ENCODE data around the gene RTL1.

RTL1 gene

DNA sequence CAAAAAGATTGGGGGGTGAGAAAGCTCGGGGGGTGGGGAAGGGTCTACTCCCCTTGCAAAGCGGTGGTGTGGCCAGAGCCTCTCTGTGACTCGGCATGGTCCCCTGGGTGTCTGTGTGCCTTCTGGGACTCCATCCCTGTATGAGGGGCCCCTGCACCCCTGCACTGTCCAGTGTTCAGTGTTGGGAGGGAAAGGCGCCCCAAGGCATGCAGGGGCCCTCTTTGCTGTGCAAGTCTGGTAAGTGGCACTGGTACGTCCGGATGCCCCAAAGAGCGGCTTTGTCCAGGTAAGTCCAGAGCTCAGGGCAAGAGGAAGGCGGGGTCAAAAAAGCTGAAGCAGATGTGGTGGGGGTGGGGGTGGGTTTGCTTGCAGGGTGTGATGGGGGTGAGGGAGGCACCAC lies 23.7 kb downstream of the RTL1 start:
- DNase-seq (ENCODE audit: low read depth): no peak
- H3K4me3 ChIP-seq (ENCODE audit: low read depth, low read length): no peak overlapping the region
- in situ Hi-C loops (cut with HindIII; ENCODE audit: low sequenced_read_pairs): no loop called here
- no peak for TF ChIP-seq CTCF (IDR thresholded peaks at IDR 0.05; ENCODE audit: low read depth, low read length, missing control alignments)

DNA sequence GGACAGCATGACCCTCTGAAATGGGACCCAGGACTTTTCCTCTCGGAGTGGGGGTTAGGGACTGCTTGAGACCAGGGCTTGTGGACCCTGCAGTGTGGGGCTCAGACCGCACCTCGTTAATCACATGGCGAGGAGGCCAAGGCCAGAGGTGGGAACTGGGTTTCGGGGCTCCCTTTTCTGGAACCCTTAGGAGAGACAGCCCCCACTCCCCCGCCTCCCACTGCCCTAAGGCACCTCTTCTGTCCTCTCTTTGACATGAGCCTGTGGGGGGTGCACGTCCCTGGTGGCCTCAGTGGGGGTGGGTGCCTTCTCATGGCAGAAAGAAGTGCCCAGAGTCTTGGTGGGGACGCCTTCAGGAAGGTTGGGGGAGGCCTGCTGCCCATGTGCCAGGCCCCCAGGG lies 24.3 kb downstream of the RTL1 start:
- H3K4me3 ChIP-seq (ENCODE audit: low read depth, low read length): no peak overlapping the region
- no peak for TF ChIP-seq CTCF (IDR thresholded peaks at IDR 0.05; ENCODE audit: low read depth, low read length, missing control alignments)
- DNase-seq (ENCODE audit: low read depth): no peak
- in situ Hi-C loops (cut with HindIII; ENCODE audit: low sequenced_read_pairs): no loop called here

- no peak for TF ChIP-seq CTCF (IDR thresholded peaks at IDR 0.05; ENCODE audit: low read depth, low read length, missing control alignments)
- in situ Hi-C loops (cut with HindIII; ENCODE audit: low sequenced_read_pairs): no loop called here
- H3K4me3 ChIP-seq (ENCODE audit: low read depth, low read length): no peak overlapping the region
- DNase-seq (ENCODE audit: low read depth): no peak
These were observed 25.0 kb downstream of the RTL1 start for GRCh38 chr14:100878271-100879146.

GRCh38 chr14:100875861-100876590 lies 27.5 kb downstream of the RTL1 start:
- no peak for TF ChIP-seq CTCF (IDR thresholded peaks at IDR 0.05; ENCODE audit: low read depth, low read length, missing control alignments)
- in situ Hi-C loops (cut with HindIII; ENCODE audit: low sequenced_read_pairs): no loop called here
- DNase-seq (ENCODE audit: low read depth): no peak
- no peak overlapping the region for H3K4me3 ChIP-seq (ENCODE audit: low read depth, low read length)

- no peak overlapping the region for H3K4me3 ChIP-seq (ENCODE audit: low read depth, low read length)
- TF ChIP-seq CTCF (IDR thresholded peaks at IDR 0.05; ENCODE audit: low read depth, low read length, missing control alignments): no peak
- in situ Hi-C loops (cut with HindIII; ENCODE audit: low sequenced_read_pairs): no loop called here
- no peak for DNase-seq (ENCODE audit: low read depth)
These were observed 28.4 kb downstream of the RTL1 start for GRCh38 chr14:100875126-100875525.

GRCh38 chr14:100874411-100875091 lies 29.0 kb downstream of the RTL1 start:
- in situ Hi-C loops (cut with HindIII; ENCODE audit: low sequenced_read_pairs): no loop called here
- no peak for DNase-seq (ENCODE audit: low read depth)
- H3K4me3 ChIP-seq (ENCODE audit: low read depth, low read length): no peak overlapping the region
- no peak for TF ChIP-seq CTCF (IDR thresholded peaks at IDR 0.05; ENCODE audit: low read depth, low read length, missing control alignments)

Measured in astrocyte of the cerebellum (primary cell).